DOHH2 (cell line): ENCODE results near the gene SRBD1.

Source experiments
- H3F3A ChIP-seq: fragments of 200-600 bp; sonication (generic), shearing (Covaris generic); 2 replicates; pipeline ENCODE4 v1.6.0; 2016; ENCODE audit warnings: antibody characterized with exemption, mild to moderate bottlenecking; ENCODE audit not compliant: control insufficient read depth, insufficient read depth
- H3K27ac ChIP-seq: fragments of 200-600 bp; sonication (generic); 2 replicates; pipeline ENCODE4 v1.5.1; 2014; ENCODE audit warnings: low read depth, mild to moderate bottlenecking, low read length, moderate library complexity
- H3K27me3 ChIP-seq: fragments of 200-600 bp; sonication (generic); 2 replicates; pipeline ENCODE4 v1.6.1; 2014; ENCODE audit warnings: mild to moderate bottlenecking, low read length, mixed read lengths; ENCODE audit not compliant: control insufficient read depth
- H3K36me3 ChIP-seq: fragments of 200-600 bp; sonication (generic); 2 replicates; pipeline ENCODE4 v1.6.1; 2014; ENCODE audit warnings: mild to moderate bottlenecking, low read length, moderate library complexity, mixed read lengths; ENCODE audit not compliant: control insufficient read depth
- H3K4me1 ChIP-seq: fragments of 200-600 bp; sonication (generic); 2 replicates; pipeline ENCODE4 v1.6.1; 2014; ENCODE audit warnings: mild to moderate bottlenecking, low read length, mixed read lengths; ENCODE audit not compliant: control insufficient read depth
- H3K4me2 ChIP-seq: fragments of 200-600 bp; sonication (generic); 2 replicates; pipeline ENCODE4 v1.6.0; 2014; ENCODE audit warnings: mild to moderate bottlenecking, low read length, moderate library complexity
- H3K4me3 ChIP-seq: fragments of 200-600 bp; sonication (generic); 2 replicates; pipeline ENCODE4 v1.5.1; 2014; ENCODE audit warnings: mild to moderate bottlenecking, low read length, mixed read lengths
- H3K79me2 ChIP-seq: fragments of 200-600 bp; sonication (generic); 2 replicates; pipeline ENCODE4 v1.6.1; 2014; ENCODE audit warnings: mild to moderate bottlenecking, low read length, mixed read lengths; ENCODE audit not compliant: control insufficient read depth
- H3K9me2 ChIP-seq: fragments of 200-600 bp; sonication (generic); replicated peaks from 2 replicates; pipeline ENCODE4 v1.6.1; 2014; ENCODE audit warnings: mild to moderate bottlenecking, low read length, mixed read lengths; ENCODE audit not compliant: control insufficient read depth
- H3K9me3 ChIP-seq: fragments of 200-600 bp; sonication (generic); 2 replicates; pipeline ENCODE4 v1.6.1; 2014; ENCODE audit warnings: antibody characterized with exemption, low read length, mixed read lengths; ENCODE audit not compliant: control insufficient read depth, insufficient read depth
- H4K20me1 ChIP-seq: fragments of 200-600 bp; sonication (generic); 2 replicates; pipeline ENCODE4 v1.6.0; 2014; ENCODE audit warnings: low read depth, mild to moderate bottlenecking, antibody characterized with exemption, low read length, moderate library complexity; ENCODE audit not compliant: control insufficient read depth, insufficient read depth
- EZH2phosphoT487 ChIP-seq: fragments of 200-600 bp; sonication (generic); IDR thresholded peaks from 2 replicates; pipeline ENCODE4 v1.6.1; 2017; ENCODE audit warnings: borderline replicate concordance, mild to moderate bottlenecking, antibody characterized with exemption, low read length, moderate library complexity, mixed read lengths
- TF ChIP-seq, protein P1 (sequence below): fragments of 200-600 bp; sonication (generic); IDR thresholded peaks from one replicate; pipeline ENCODE4 v1.5.1; 2014; ENCODE audit warnings: antibody characterized with exemption, mild to moderate bottlenecking, low read depth, low read length; ENCODE audit not compliant: poor library complexity, severe bottlenecking

SRBD1 gene

DNA sequence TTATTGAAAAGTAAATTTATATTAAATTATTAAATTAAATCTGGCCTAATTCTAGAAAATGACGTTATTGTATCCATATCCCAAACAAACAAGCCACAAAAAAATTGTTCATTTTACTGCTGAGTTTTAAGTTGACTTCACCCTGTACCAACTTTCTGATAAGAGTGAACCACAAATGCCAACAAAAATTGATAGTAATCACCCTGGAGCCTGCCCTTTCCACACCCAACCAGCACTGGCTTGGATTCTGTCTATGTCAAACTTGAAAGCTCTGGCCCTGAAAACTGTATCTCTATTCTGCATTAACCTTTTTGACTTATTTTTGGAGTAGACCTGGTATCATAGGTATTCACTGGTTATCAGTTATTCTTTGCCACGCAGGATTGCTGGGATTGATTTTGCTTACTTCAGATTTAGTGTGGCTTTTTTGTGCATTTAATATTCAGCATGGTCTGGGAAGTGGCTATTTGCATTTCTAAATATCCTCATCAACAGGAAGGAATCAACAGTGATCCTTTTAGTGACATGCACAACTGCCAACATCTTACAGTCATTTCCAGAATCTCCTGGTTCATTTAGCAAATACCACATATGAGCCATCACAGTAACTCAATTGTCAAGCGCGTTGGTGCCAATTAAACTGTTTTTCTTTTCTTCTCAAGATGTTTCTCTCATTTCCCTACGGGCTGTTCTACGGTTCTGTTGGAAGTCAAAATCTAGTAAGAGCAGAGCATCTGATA, 11.4 kb upstream of the SRBD1 start:
- Histone ChIP-seq H4K20me1 (no peaks in the 10 kb centered on the region), H3K27ac (no peak overlapping the region), H3K4me2 (no peak overlapping the region), H3K36me3 (no peaks in the 10 kb centered on the region), H3K9me3 (no peaks in the 10 kb centered on the region), H3K4me1 (no peaks in the 10 kb centered on the region), H3K9me2 (no peaks in the 10 kb centered on the region), H3K27me3 (peaks cover 21% of the 10 kb centered on the region), H3K79me2 (no peaks in the 10 kb centered on the region), H3K4me3 (no peak overlapping the region), H3F3A (no peaks in the 10 kb centered on the region)
- TF ChIP-seq, protein P1, sequence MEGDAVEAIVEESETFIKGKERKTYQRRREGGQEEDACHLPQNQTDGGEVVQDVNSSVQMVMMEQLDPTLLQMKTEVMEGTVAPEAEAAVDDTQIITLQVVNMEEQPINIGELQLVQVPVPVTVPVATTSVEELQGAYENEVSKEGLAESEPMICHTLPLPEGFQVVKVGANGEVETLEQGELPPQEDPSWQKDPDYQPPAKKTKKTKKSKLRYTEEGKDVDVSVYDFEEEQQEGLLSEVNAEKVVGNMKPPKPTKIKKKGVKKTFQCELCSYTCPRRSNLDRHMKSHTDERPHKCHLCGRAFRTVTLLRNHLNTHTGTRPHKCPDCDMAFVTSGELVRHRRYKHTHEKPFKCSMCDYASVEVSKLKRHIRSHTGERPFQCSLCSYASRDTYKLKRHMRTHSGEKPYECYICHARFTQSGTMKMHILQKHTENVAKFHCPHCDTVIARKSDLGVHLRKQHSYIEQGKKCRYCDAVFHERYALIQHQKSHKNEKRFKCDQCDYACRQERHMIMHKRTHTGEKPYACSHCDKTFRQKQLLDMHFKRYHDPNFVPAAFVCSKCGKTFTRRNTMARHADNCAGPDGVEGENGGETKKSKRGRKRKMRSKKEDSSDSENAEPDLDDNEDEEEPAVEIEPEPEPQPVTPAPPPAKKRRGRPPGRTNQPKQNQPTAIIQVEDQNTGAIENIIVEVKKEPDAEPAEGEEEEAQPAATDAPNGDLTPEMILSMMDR: no peak
- no peak for TF ChIP-seq EZH2phosphoT487

DNA sequence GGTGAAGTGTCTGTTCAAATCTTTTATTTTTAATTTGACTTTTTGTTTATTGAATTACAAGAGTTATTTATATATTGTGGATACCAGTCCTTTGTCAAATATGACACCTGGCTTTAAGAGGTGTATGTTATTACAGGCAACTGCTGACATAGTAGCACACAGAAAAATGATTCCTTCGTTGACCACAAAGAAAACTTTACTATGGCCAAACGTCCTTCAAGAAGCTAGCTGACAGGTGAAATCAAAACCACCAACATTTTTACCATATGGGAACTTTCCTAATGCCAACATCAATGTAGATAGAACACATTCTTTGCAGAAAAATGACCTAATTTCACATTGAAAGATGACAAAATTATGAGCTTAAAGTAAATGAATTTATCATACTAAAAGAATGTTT, 6.4 kb upstream of the SRBD1 start:
- Histone ChIP-seq H3K4me3 (no peak overlapping the region), H3K4me2 (no peak overlapping the region), H4K20me1 (no peaks in the 10 kb centered on the region), H3K9me3 (no peaks in the 10 kb centered on the region), H3K36me3 (no peaks in the 10 kb centered on the region), H3K9me2 (no peaks in the 10 kb centered on the region), H3K27me3 (peaks cover 4% of the 10 kb centered on the region; the same call in 1 of the 2 replicates), H3K4me1 (no peaks in the 10 kb centered on the region), H3K27ac (no peak overlapping the region), H3K79me2 (no peaks in the 10 kb centered on the region), H3F3A (no peaks in the 10 kb centered on the region)
- no peak for TF ChIP-seq EZH2phosphoT487
- TF ChIP-seq, protein P1: no peak

DNA sequence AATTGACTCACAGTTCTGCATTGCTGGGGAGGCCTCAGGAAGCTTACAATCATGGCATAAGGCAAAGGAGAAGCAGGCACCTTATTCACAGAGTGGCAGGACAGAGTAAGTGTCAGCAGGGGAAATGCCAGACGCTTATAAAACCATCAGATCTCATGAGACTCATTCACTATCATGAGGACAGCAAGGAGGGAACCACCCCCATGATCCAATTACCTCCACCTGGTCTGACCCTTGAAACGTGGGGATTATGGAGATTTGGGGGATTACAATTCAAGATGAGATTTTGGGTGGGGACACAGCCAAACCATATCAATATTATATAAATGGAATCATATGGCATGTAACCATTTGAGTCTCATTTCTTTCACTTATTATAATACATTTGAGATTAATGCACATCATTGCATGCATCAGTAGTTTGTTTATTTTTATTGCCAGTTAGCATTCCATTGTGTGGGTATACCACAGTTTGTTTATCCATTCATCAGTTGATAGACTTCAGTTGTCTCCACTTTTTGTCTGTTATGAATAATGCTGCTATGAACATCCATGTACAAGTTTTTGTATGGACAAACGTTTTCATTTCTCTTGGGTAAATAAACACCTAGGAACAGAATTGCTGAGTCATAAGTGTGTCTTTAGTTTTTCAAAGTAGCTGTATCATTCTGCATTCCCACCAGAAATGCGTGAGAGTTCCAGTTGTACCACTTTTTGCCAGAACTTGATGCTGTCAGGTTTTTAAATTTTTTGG, 5.8 kb upstream of the SRBD1 start:
- peaks cover 7% of the 10 kb centered on the region for H3K4me1 ChIP-seq
- no peaks in the 10 kb centered on the region for H3K79me2 ChIP-seq
- H3F3A ChIP-seq: peaks cover 1% of the 10 kb centered on the region
- TF ChIP-seq, protein P1: no peak
- no peak for TF ChIP-seq EZH2phosphoT487
- H3K4me2 ChIP-seq: no peak overlapping the region
- H3K9me2 ChIP-seq: no peaks in the 10 kb centered on the region
- no peaks in the 10 kb centered on the region for H4K20me1 ChIP-seq
- peaks cover 3% of the 10 kb centered on the region; the same call in 1 of the 2 replicates for H3K27me3 ChIP-seq
- no peaks in the 10 kb centered on the region for H3K9me3 ChIP-seq
- H3K36me3 ChIP-seq: no peaks in the 10 kb centered on the region
- no peak overlapping the region for H3K4me3 ChIP-seq
- no peak overlapping the region for H3K27ac ChIP-seq
